SK-N-SH (cell line): ENCODE results near the gene IRGC.

ENCODE experiments used
- EP300 ChIP-seq, 2 experiments: IDR thresholded peaks; 2 replicates each; pipeline versions ENCODE4 v1.4.0 to v1.6.1; 2012; ENCODE audit warnings: borderline replicate concordance in 1 of 2, low read depth in 1 of 2, low read length in 1 of 2
- EZH2phosphoT487 ChIP-seq: fragments of 200-600 bp; sonication (generic); IDR thresholded peaks from 2 replicates; pipeline ENCODE4 v1.6.1; 2017; ENCODE audit warnings: low read depth, mixed run types, mild to moderate bottlenecking, antibody characterized with exemption, moderate library complexity, borderline replicate concordance
- FOXM1 ChIP-seq: IDR thresholded peaks from 2 replicates; pipeline ENCODE4 v1.4.0; 2012; ENCODE audit warnings: low read depth, mild to moderate bottlenecking
- RAD21 ChIP-seq: IDR thresholded peaks from 2 replicates; pipeline ENCODE4 v1.6.1; 2012; ENCODE audit warnings: mild to moderate bottlenecking, low read length
- RXRA ChIP-seq: IDR thresholded peaks from 2 replicates; pipeline ENCODE4 v1.4.0; 2012; ENCODE audit warnings: low read depth, mild to moderate bottlenecking, borderline replicate concordance
- TAF1 ChIP-seq: IDR thresholded peaks from 2 replicates; pipeline ENCODE4 v1.6.1; 2012; ENCODE audit warnings: low read depth, mild to moderate bottlenecking, low read length, moderate library complexity, borderline replicate concordance
- USF2 ChIP-seq: fragments of 150-350 bp; IDR thresholded peaks from 2 replicates; pipeline ENCODE4 v1.6.1; 2017; ENCODE audit warnings: antibody characterized with exemption, low read length, low read depth, borderline replicate concordance
- TF ChIP-seq, protein P1 (sequence below): fragments of 200-600 bp; sonication (generic); IDR thresholded peaks from 2 replicates; pipeline ENCODE4 v1.6.1; 2017; ENCODE audit warnings: antibody characterized with exemption, mild to moderate bottlenecking, moderate library complexity
- TF ChIP-seq, protein P2 (sequence below): IDR thresholded peaks from 2 replicates; pipeline ENCODE4; 2012

DNA sequence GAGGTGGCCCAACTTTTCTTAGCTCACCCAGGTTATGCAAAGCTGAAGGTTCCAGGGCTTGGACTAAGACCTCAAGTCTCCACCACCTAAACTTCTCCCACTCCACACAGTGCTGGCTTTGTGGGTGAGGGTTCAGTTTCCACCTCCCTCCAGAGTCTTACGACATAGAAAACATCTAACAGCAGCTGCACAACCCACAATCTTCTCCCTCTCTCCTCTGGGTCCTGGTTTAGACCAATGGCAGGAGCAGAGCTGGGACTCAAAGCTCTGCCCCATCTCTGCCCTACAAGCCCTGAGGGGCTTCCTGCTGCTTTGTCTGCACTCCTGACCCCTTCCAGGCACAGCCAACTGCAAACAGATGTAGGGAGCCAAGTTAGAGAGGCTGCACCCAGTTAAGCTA, 16.0 kb downstream of the IRGC start:
- TF ChIP-seq, protein P1, sequence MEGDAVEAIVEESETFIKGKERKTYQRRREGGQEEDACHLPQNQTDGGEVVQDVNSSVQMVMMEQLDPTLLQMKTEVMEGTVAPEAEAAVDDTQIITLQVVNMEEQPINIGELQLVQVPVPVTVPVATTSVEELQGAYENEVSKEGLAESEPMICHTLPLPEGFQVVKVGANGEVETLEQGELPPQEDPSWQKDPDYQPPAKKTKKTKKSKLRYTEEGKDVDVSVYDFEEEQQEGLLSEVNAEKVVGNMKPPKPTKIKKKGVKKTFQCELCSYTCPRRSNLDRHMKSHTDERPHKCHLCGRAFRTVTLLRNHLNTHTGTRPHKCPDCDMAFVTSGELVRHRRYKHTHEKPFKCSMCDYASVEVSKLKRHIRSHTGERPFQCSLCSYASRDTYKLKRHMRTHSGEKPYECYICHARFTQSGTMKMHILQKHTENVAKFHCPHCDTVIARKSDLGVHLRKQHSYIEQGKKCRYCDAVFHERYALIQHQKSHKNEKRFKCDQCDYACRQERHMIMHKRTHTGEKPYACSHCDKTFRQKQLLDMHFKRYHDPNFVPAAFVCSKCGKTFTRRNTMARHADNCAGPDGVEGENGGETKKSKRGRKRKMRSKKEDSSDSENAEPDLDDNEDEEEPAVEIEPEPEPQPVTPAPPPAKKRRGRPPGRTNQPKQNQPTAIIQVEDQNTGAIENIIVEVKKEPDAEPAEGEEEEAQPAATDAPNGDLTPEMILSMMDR = no peak
- no peak for TF ChIP-seq RAD21
- TF ChIP-seq USF2 = no peak
- TF ChIP-seq FOXM1 = no peak
- no peak for TF ChIP-seq EP300 (IDR thresholded peaks at IDR 0.05; ENCODE audit: borderline replicate concordance in 1 of 2, low read depth in 1 of 2, low read length in 1 of 2)
- TF ChIP-seq, protein P2, sequence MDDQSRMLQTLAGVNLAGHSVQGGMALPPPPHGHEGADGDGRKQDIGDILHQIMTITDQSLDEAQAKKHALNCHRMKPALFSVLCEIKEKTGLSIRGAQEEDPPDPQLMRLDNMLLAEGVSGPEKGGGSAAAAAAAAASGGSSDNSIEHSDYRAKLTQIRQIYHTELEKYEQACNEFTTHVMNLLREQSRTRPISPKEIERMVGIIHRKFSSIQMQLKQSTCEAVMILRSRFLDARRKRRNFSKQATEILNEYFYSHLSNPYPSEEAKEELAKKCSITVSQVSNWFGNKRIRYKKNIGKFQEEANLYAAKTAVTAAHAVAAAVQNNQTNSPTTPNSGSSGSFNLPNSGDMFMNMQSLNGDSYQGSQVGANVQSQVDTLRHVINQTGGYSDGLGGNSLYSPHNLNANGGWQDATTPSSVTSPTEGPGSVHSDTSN = no peak
- TF ChIP-seq RXRA = no peak
- no peak for TF ChIP-seq TAF1
- TF ChIP-seq EZH2phosphoT487 = no peak
